ENCODE results near the gene S100P.

S100P gene

DNA sequence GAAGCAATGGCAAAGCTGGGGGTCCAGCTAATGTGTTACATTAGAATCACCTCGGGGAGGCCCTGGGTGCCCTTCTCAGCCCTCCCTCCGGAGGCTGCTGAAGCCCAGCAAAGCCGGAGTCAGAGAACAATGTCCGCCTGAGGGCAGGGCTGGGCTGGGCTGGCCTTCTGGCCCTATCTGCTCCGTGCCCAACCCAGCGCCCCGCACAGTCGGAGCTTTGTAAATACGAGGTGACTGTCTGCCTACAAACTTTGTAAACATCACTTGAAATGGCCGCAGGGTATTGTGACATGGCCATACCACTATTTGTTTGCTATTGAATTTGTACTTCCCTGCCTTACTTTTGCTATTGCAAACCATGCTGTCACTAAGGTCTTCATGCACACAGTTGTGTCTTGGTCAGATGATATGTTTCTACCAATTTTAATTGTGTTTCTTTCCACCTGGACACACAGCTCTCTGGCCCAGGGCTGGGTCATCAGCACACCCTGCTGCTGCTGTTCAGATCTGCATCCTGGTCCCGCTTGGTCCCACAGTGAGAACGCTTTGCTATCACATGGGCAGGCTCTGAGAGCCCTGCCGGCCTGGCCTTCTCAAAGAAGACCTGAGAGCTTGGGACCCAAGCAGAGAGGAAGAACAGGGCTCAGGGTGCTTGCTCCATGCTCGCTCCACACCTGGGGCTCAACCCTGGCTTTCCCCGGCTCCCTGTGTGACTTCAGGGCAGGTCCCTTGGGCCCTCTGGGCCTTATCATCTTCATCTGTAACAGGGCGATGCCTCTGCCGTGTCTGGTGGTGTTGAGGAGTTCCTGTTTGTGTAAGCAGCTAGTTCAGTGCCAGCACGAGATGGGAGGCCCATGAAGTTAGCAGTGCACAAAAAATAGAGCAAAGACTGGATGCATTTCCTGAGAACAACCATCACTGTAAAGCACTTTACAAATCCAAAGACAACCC lies 2.3 kb downstream of the S100P start:
- Histone ChIP-seq H3K27me3 (ENCODE audit: control insufficient read depth in 5 of 5, insufficient read depth in 4 of 5, low read length in 5 of 5) (peaks cover 0 to 2% (median 0%) of the 10 kb centered on the region in 5 donors), H3K9me3 (ENCODE audit: control insufficient read depth in 5 of 5, low read length in 5 of 5) (no peaks in the 10 kb centered on the region), H3K4me1 (ENCODE audit: control insufficient read depth in 5 of 5, insufficient read depth in 5 of 5, low read length in 5 of 5) (peaks cover 0 to 4% (median 0%) of the 10 kb centered on the region in 5 donors), H3K27ac (ENCODE audit: low read depth, low read length) (no peak overlapping the region), H3K36me3 (ENCODE audit: control insufficient read depth in 5 of 5, insufficient read depth in 5 of 5, low read length in 5 of 5) (peaks cover 0 to 6% (median 5%) of the 10 kb centered on the region in 5 donors), H3K4me3 (ENCODE audit: low read depth in 1 of 5, low read length in 5 of 5) (no peak overlapping the region), H3K9ac (ENCODE audit: low read length in 5 of 5) (no peak overlapping the region)

DNA sequence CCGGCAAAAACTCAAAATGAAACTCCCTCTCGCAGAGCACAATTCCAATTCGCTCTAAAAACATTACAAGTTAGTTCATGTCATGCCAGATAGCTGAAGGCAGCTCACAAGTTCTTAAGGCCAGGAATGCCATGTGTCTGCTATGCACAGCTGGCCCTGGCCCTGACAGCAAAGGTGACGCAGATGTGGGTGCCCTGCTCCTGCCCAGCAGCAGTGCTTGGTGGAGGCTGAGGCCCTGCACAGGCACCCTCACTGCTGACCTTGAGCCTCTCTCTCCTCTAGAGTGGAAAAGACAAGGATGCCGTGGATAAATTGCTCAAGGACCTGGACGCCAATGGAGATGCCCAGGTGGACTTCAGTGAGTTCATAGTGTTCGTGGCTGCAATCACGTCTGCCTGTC lies 2.9 kb downstream of the S100P start:
- Histone ChIP-seq H3K27ac (ENCODE audit: low read depth, low read length) (no peak overlapping the region), H3K4me1 (ENCODE audit: control insufficient read depth in 5 of 5, insufficient read depth in 5 of 5, low read length in 5 of 5) (peaks cover 0 to 4% (median 0%) of the 10 kb centered on the region in 5 donors)

DNA sequence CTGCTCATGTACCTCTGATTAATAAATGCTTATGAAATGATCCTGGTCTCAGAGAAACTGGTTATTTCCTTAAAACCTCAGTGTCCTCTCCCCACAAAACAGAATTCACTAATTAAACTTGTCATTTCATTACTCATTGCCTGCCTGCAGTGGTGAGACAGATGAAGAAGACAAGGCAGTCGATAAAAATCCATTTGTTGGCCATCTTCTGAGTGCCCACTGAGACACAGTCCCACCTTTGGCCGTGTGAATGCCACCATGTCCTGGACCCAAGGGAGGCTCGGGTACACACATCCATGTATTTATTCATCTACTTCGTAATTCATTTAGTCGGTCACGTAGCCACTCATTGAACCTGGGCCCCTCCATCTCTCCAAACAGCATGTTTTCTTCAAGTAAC lies 3.5 kb downstream of the S100P start:
- no peaks in the 10 kb centered on the region for H3K27me3 ChIP-seq (ENCODE audit: control insufficient read depth in 5 of 5, insufficient read depth in 4 of 5, low read length in 5 of 5)
- peaks cover 0 to 4% (median 0%) of the 10 kb centered on the region in 5 donors for H3K4me1 ChIP-seq (ENCODE audit: control insufficient read depth in 5 of 5, insufficient read depth in 5 of 5, low read length in 5 of 5)
- no peak overlapping the region for H3K27ac ChIP-seq (ENCODE audit: low read depth, low read length)
- no peak overlapping the region for H3K4me3 ChIP-seq (ENCODE audit: low read depth in 1 of 5, low read length in 5 of 5)
- H3K9me3 ChIP-seq (ENCODE audit: control insufficient read depth in 5 of 5, low read length in 5 of 5) = no peaks in the 10 kb centered on the region
- H3K9ac ChIP-seq (ENCODE audit: low read length in 5 of 5) = no peak overlapping the region
- H3K36me3 ChIP-seq (ENCODE audit: control insufficient read depth in 5 of 5, insufficient read depth in 5 of 5, low read length in 5 of 5) = peaks cover 0 to 6% (median 5%) of the 10 kb centered on the region in 5 donors

More for the DNA sequence above, 2.9 kb downstream of the S100P start:
- Histone ChIP-seq H3K4me3 (ENCODE audit: low read depth in 1 of 5, low read length in 5 of 5) (no peak overlapping the region), H3K9ac (ENCODE audit: low read length in 5 of 5) (no peak overlapping the region), H3K9me3 (ENCODE audit: control insufficient read depth in 5 of 5, low read length in 5 of 5) (no peaks in the 10 kb centered on the region), H3K27me3 (ENCODE audit: control insufficient read depth in 5 of 5, insufficient read depth in 4 of 5, low read length in 5 of 5) (no peaks in the 10 kb centered on the region), H3K36me3 (ENCODE audit: control insufficient read depth in 5 of 5, insufficient read depth in 5 of 5, low read length in 5 of 5) (peaks cover 0 to 6% (median 5%) of the 10 kb centered on the region in 5 donors)

DNA sequence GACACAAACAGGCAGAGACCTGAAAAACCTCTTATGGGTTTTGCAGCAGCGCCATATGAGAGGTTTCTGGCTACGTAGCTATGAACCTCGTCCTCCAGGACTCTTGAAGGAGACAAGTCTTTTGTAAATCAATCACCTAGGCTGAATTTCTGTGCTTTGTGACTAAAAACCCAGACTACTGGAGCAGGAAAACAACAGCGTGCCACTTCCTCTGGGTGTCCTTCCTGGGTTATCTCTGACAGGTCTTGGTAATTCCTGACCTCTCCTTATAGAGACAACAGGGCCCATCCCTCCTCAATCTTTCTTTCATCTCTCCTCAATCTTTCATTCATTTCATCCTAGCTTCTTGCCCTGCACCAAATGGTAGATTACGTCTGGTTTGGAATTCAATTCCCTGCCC lies 5.7 kb downstream of the S100P start:
- no peaks in the 10 kb centered on the region for H3K27me3 ChIP-seq (ENCODE audit: control insufficient read depth in 5 of 5, insufficient read depth in 4 of 5, low read length in 5 of 5)
- H3K4me3 ChIP-seq (ENCODE audit: low read depth in 1 of 5, low read length in 5 of 5) = no peak overlapping the region
- peaks cover 4 to 11% (median 8%) of the 10 kb centered on the region in 5 donors for H3K4me1 ChIP-seq (ENCODE audit: control insufficient read depth in 5 of 5, insufficient read depth in 5 of 5, low read length in 5 of 5)
- H3K27ac ChIP-seq (ENCODE audit: low read depth, low read length) = no peak overlapping the region
- no peaks in the 10 kb centered on the region for H3K9me3 ChIP-seq (ENCODE audit: control insufficient read depth in 5 of 5, low read length in 5 of 5)
- peaks cover 0 to 13% (median 10%) of the 10 kb centered on the region in 5 donors for H3K36me3 ChIP-seq (ENCODE audit: control insufficient read depth in 5 of 5, insufficient read depth in 5 of 5, low read length in 5 of 5)
- no peak overlapping the region for H3K9ac ChIP-seq (ENCODE audit: low read length in 5 of 5)

GRCh38 chr4:6699903-6700302 lies 6.2 kb downstream of the S100P start:
- H3K36me3 ChIP-seq (ENCODE audit: control insufficient read depth in 5 of 5, insufficient read depth in 5 of 5, low read length in 5 of 5) = peaks cover 0 to 13% (median 10%) of the 10 kb centered on the region in 5 donors
- H3K9me3 ChIP-seq (ENCODE audit: control insufficient read depth in 5 of 5, low read length in 5 of 5) = no peaks in the 10 kb centered on the region
- no peak overlapping the region for H3K9ac ChIP-seq (ENCODE audit: low read length in 5 of 5)
- H3K4me3 ChIP-seq (ENCODE audit: low read depth in 1 of 5, low read length in 5 of 5) = no peak overlapping the region
- H3K4me1 ChIP-seq (ENCODE audit: control insufficient read depth in 5 of 5, insufficient read depth in 5 of 5, low read length in 5 of 5) = peaks cover 4 to 10% (median 8%) of the 10 kb centered on the region in 5 donors
- no peak overlapping the region for H3K27ac ChIP-seq (ENCODE audit: low read depth, low read length)
- H3K27me3 ChIP-seq (ENCODE audit: control insufficient read depth in 5 of 5, insufficient read depth in 4 of 5, low read length in 5 of 5) = no peaks in the 10 kb centered on the region

DNA sequence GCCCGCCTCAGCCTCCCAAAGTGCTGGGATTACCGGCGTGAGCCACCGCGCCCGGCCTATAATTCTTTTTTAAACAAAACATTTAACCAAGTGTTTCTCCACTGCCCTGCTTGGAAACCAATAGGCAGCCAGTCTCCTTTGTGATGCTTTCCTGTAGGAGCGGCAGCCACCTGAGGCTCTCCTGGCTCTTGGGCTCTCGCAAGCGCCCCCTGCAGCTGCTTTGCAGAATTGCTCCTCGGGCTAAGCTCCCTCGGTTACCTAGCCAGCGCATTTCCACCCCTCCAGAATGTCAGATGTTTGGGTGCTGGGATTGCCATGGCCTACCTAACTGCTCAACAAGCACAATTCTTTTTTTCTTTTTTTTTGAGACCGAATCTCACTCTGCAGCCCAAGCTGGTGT lies 7.7 kb downstream of the S100P start:
- Histone ChIP-seq H3K4me3 (ENCODE audit: low read depth in 1 of 5, low read length in 5 of 5) (no peak overlapping the region), H3K27me3 (ENCODE audit: control insufficient read depth in 5 of 5, insufficient read depth in 4 of 5, low read length in 5 of 5) (no peaks in the 10 kb centered on the region), H3K9me3 (ENCODE audit: control insufficient read depth in 5 of 5, low read length in 5 of 5) (no peaks in the 10 kb centered on the region), H3K9ac (ENCODE audit: low read length in 5 of 5) (no peak overlapping the region), H3K36me3 (ENCODE audit: control insufficient read depth in 5 of 5, insufficient read depth in 5 of 5, low read length in 5 of 5) (peaks cover 4 to 14% (median 11%) of the 10 kb centered on the region in 5 donors), H3K27ac (ENCODE audit: low read depth, low read length) (no peak overlapping the region), H3K4me1 (ENCODE audit: control insufficient read depth in 5 of 5, insufficient read depth in 5 of 5, low read length in 5 of 5) (peaks cover 4 to 12% (median 10%) of the 10 kb centered on the region in 5 donors)

DNA sequence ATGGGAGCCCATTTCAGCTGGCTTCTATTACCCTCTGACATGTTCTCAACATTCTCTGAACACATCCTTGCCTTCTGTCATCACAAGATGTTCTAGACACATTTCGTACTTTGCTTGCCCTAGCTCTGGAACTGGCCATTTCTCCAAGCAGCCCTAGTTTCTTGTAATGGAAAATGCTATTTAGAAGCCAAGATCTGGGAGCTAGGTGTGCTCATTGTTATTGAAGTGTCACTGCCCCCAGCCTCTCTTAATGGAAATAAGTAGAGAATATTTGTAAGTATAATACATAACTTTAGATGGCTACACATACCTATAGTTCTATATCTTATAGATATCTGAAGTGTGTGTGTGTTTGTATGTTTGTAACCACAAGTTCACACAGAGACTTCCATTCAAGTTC lies 9.1 kb downstream of the S100P start:
- no peaks in the 10 kb centered on the region for H3K9me3 ChIP-seq (ENCODE audit: control insufficient read depth in 5 of 5, low read length in 5 of 5)
- H3K27ac ChIP-seq (ENCODE audit: low read depth, low read length) = no peak overlapping the region
- no peak overlapping the region for H3K9ac ChIP-seq (ENCODE audit: low read length in 5 of 5)
- peaks cover 4 to 25% (median 18%) of the 10 kb centered on the region in 5 donors for H3K4me1 ChIP-seq (ENCODE audit: control insufficient read depth in 5 of 5, insufficient read depth in 5 of 5, low read length in 5 of 5)
- no peaks in the 10 kb centered on the region for H3K27me3 ChIP-seq (ENCODE audit: control insufficient read depth in 5 of 5, insufficient read depth in 4 of 5, low read length in 5 of 5)
- peaks cover 4 to 17% (median 13%) of the 10 kb centered on the region in 5 donors for H3K36me3 ChIP-seq (ENCODE audit: control insufficient read depth in 5 of 5, insufficient read depth in 5 of 5, low read length in 5 of 5)
- H3K4me3 ChIP-seq (ENCODE audit: low read depth in 1 of 5, low read length in 5 of 5) = no peak overlapping the region

DNA sequence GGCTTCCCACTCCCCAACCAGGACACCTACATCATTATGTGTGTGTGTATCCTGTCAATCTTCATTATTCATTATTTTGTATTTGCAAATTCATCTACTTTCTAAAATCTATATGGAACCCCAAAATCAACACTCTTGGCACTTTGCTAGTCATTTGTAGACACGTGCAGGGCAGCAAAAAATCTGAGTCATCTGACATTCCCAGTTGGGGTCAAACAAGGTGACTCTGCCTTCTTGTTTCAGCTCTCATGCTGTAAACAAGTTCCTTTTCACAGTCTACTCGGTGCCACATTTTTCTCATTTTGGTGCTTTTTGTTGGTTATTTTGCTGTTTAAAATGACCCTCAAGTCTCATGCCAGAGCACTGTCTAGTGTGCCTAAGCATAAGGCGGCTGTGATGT lies 10.1 kb downstream of the S100P start:
- Histone ChIP-seq H3K27me3 (ENCODE audit: control insufficient read depth in 5 of 5, insufficient read depth in 4 of 5, low read length in 5 of 5) (no peaks in the 10 kb centered on the region), H3K9me3 (ENCODE audit: control insufficient read depth in 5 of 5, low read length in 5 of 5) (no peaks in the 10 kb centered on the region), H3K4me1 (ENCODE audit: control insufficient read depth in 5 of 5, insufficient read depth in 5 of 5, low read length in 5 of 5) (peaks cover 9 to 36% (median 29%) of the 10 kb centered on the region in 5 donors), H3K27ac (ENCODE audit: low read depth, low read length) (no peak overlapping the region), H3K9ac (ENCODE audit: low read length in 5 of 5) (no peak overlapping the region), H3K36me3 (ENCODE audit: control insufficient read depth in 5 of 5, insufficient read depth in 5 of 5, low read length in 5 of 5) (peaks cover 4 to 20% (median 13%) of the 10 kb centered on the region in 5 donors), H3K4me3 (ENCODE audit: low read depth in 1 of 5, low read length in 5 of 5) (no peak overlapping the region)

- Histone ChIP-seq H3K36me3 (ENCODE audit: control insufficient read depth in 5 of 5, insufficient read depth in 5 of 5, low read length in 5 of 5) (peaks cover 4 to 17% (median 8%) of the 10 kb centered on the region in 5 donors), H3K4me1 (ENCODE audit: control insufficient read depth in 5 of 5, insufficient read depth in 5 of 5, low read length in 5 of 5) (peaks cover 9 to 49% (median 43%) of the 10 kb centered on the region in 5 donors)
These were observed 12.0 kb downstream of the S100P start for GRCh38 chr4:6705646-6706045.

GRCh38 chr4:6706173-6706572 lies 12.5 kb downstream of the S100P start:
- Histone ChIP-seq H3K4me3 (ENCODE audit: low read depth in 1 of 5, low read length in 5 of 5) (no peak overlapping the region), H3K27me3 (ENCODE audit: control insufficient read depth in 5 of 5, insufficient read depth in 4 of 5, low read length in 5 of 5) (no peaks in the 10 kb centered on the region), H3K4me1 (ENCODE audit: control insufficient read depth in 5 of 5, insufficient read depth in 5 of 5, low read length in 5 of 5) (peaks cover 9 to 49% (median 43%) of the 10 kb centered on the region in 5 donors), H3K9me3 (ENCODE audit: control insufficient read depth in 5 of 5, low read length in 5 of 5) (no peaks in the 10 kb centered on the region), H3K27ac (ENCODE audit: low read depth, low read length) (no peak overlapping the region), H3K36me3 (ENCODE audit: control insufficient read depth in 5 of 5, insufficient read depth in 5 of 5, low read length in 5 of 5) (peaks cover 4 to 16% (median 8%) of the 10 kb centered on the region in 5 donors), H3K9ac (ENCODE audit: low read length in 5 of 5) (no peak overlapping the region)

More at GRCh38 chr4:6705646-6706045, 12.0 kb downstream of the S100P start:
- Histone ChIP-seq H3K9ac (ENCODE audit: low read length in 5 of 5) (no peak overlapping the region), H3K27me3 (ENCODE audit: control insufficient read depth in 5 of 5, insufficient read depth in 4 of 5, low read length in 5 of 5) (no peaks in the 10 kb centered on the region), H3K27ac (ENCODE audit: low read depth, low read length) (no peak overlapping the region), H3K9me3 (ENCODE audit: control insufficient read depth in 5 of 5, low read length in 5 of 5) (no peaks in the 10 kb centered on the region), H3K4me3 (ENCODE audit: low read depth in 1 of 5, low read length in 5 of 5) (no peak overlapping the region)
